Choroid plexus epithelial cell (primary cell): ENCODE data around the gene NECTIN2.
"Not testable (repeated sequence)": the region's sequence is repeated elsewhere in the genome, so short reads cannot be mapped to it uniquely, and the experiment has no call there.

ENCODE experiments used
- DNase-seq: peaks from one replicate; pipeline ENCODE4 v3.0.0-alpha.2; 2010; ENCODE audit warnings: low read depth
- H3K4me3 ChIP-seq: 2 replicates; pipeline ENCODE4 v1.5.1; 2011; ENCODE audit warnings: low read depth, mild to moderate bottlenecking, control low read depth, low read length, moderate library complexity
- CTCF ChIP-seq: conservative IDR thresholded peaks from 2 replicates; pipeline ENCODE4 v1.5.1; 2011; ENCODE audit warnings: low read depth, mild to moderate bottlenecking, control low read depth, inconsistent platforms, low read length, moderate library complexity

NECTIN2 gene

GRCh38 chr19:44904426-44904994, 58.4 kb downstream of the NECTIN2 start:
- no peak for DNase-seq
- peak; percentile 43 for TF ChIP-seq CTCF
- H3K4me3 ChIP-seq, result no peak overlapping the region

GRCh38 chr19:44905437-44906160, 59.5 kb downstream of the NECTIN2 start, which contains the start of gene APOE:
Gene APOE (plus strand): TSS chr19:44905796. CDS start chr19:44906625, 829 bp downstream.
- TF ChIP-seq CTCF, result no peak
- DNase-seq, result peak; percentile 45
- peak within 1 kb of the TSS; percentile 66 for H3K4me3 ChIP-seq

GRCh38 chr19:44907613-44908012, 61.5 kb downstream of the NECTIN2 start:
- TF ChIP-seq CTCF, result no peak
- no peak for DNase-seq
- no peak overlapping the region for H3K4me3 ChIP-seq

GRCh38 chr19:44908074-44908835, 62.2 kb downstream of the NECTIN2 start:
- no peak for DNase-seq
- no peak for TF ChIP-seq CTCF
- H3K4me3 ChIP-seq, result no peak overlapping the region

- no peak overlapping the region for H3K4me3 ChIP-seq
- no peak for DNase-seq
- no peak for TF ChIP-seq CTCF
Measured at GRCh38 chr19:44908836-44909261, 62.8 kb downstream of the NECTIN2 start.

GRCh38 chr19:44909775-44910174, 63.7 kb downstream of the NECTIN2 start:
- TF ChIP-seq CTCF, result no peak
- no peak for DNase-seq
- no peak overlapping the region for H3K4me3 ChIP-seq

GRCh38 chr19:44911896-44912295, 65.8 kb downstream of the NECTIN2 start:
- DNase-seq, H3K4me3 ChIP-seq: not testable (repeated sequence)
